GM12872 (cell line): Measurements from ENCODE around the gene KYNU.

ENCODE experiments used
- TF ChIP-seq, protein P1 (sequence below): IDR thresholded peaks from 3 replicates; pipeline ENCODE4 v1.5.1; 2011; ENCODE audit warnings: low read depth, mild to moderate bottlenecking, low read length, moderate library complexity; ENCODE audit not compliant: insufficient read depth

KYNU gene

DNA sequence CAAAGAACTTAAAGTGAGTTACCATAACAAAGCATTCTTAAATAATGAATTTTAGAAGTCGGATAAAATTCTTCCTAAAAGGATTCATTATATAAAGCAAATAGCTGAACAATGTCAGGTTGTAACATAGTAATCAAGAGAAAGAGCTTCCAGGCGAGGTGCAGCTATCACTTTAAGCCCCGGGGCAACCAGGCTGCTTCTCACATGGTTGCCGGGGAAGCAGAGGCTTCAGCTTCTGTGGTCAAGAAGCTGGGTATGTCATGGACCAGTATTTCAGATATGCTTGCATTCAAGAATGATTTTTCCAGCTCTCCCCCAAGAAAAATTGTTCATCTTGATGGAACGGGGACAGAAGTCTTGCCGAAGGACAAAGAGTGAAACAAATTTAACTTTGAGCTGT lies 23.6 kb upstream of the KYNU start:
- TF ChIP-seq, protein P1, sequence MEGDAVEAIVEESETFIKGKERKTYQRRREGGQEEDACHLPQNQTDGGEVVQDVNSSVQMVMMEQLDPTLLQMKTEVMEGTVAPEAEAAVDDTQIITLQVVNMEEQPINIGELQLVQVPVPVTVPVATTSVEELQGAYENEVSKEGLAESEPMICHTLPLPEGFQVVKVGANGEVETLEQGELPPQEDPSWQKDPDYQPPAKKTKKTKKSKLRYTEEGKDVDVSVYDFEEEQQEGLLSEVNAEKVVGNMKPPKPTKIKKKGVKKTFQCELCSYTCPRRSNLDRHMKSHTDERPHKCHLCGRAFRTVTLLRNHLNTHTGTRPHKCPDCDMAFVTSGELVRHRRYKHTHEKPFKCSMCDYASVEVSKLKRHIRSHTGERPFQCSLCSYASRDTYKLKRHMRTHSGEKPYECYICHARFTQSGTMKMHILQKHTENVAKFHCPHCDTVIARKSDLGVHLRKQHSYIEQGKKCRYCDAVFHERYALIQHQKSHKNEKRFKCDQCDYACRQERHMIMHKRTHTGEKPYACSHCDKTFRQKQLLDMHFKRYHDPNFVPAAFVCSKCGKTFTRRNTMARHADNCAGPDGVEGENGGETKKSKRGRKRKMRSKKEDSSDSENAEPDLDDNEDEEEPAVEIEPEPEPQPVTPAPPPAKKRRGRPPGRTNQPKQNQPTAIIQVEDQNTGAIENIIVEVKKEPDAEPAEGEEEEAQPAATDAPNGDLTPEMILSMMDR, result no peak

DNA sequence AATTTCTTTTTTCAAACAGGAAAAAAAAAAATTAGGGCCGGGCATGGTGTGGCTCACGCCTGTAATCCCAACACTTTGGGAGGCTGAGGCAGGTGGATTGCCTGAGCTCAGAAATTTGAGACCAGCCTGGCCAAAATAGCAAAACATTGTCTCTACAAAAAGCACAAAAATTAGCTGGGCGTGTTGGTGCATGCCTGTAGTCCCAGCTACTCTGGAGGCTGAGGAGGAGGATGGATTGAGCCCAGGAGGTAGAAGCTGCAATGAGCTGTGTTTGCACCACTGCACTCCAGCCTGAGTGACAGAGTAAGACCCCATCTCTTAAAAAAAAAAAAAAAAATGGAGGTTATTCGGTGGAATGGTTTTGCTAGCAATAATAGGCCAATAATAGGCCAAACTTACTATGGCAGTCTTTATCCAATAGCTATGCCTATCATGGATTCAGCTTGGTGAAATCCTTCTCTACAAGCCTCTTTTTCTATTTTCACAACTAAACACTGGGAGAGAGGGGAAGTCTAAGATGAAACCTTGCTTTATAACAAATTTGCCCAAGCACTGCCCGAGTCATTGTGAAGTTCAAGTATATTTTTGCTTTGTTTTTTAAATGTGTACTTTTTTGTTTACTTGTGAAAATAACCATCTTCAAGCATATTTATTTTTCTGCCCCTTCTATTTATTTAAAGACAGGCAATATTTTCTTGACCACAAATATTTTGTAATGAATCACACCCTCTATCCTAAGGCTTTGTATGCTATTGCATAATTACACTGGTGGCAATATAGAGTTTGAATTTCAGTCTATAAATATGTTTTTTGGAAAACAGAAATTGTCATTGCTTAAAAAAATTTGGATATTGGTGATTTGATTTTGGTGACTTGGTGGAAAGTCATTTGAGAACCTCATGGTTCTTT lies 20.0 kb upstream of the KYNU start:
- TF ChIP-seq, protein P1, result no peak

DNA sequence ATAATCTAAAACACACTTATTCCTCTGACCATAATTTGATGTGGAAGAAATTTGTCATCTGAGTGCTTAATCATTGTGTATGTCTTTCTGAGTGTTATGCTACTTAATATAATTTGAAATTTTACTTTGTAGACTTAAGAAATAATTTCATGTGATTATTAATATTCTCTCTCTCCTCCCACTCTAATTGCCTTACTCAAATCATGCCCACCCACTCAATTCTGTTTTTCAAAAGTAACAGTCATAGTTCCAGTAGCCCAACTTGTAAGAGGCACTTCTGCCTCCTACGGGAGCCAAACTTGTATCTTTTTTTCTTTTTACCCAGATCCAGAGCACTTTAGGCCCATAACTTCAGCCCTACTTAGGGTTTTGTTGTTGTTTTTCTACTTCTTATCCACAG lies 18.5 kb upstream of the KYNU start:
- TF ChIP-seq, protein P1, result no peak

DNA sequence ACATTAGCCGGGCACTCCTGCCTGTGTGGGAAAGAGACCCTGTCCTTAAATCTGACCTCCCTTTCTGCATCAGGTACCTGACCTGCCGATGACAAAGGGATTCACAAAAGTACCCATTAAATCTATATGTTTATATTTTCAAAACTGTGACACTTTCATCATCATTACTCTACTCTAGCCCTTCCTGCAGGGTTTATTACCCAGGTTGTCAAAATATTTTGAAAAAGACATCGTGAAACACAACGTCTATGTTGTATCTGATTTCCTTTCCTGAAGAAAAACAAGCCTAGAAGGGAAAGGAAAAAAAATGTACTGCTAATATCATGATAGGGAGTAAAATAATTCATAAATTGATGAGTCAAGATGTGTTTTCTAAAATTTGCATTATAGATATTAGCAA lies 15.2 kb upstream of the KYNU start:
- TF ChIP-seq, protein P1, result no peak

DNA sequence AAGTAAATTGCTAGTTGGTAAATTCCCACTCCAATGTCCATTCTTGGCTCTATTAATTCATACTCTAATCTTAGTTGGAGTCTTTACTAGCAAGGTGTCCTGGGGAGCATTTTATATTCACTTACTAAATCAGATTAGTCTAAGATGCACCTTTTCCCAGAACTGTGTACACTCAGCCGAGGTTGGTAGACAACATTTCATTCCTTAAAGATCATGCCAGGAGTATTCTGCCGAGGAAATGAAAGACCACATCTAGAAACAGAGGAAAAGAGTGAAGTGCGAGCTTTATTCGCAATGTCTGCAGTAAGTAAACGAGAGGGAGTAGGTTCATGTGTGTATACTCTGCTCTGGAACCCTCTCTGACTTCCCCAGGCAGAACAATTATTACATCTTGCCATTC lies 14.6 kb upstream of the KYNU start:
- TF ChIP-seq, protein P1, result no peak

DNA sequence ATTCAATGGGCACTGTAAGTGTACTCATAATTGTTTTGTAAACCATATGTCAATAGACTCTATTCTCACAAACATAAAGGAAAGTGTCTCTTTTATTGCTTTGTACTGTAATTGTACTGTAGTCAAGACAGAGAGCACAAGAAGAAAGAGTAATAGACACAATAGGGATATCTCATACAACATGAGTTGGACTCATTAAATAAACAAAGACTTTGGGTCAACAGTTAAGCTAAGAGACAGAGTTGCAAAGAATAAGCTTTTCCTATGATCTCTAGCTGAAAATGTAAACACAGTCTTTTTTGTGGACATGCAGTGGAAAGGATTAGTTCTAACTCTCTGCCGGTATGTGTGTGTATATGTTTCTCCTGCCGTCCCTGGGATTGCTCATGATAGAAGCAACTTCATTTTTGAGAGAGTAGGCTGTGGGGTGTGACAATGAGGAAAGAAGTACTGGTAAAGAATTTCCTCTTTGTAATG lies 13.9 kb upstream of the KYNU start:
- TF ChIP-seq, protein P1, result no peak

DNA sequence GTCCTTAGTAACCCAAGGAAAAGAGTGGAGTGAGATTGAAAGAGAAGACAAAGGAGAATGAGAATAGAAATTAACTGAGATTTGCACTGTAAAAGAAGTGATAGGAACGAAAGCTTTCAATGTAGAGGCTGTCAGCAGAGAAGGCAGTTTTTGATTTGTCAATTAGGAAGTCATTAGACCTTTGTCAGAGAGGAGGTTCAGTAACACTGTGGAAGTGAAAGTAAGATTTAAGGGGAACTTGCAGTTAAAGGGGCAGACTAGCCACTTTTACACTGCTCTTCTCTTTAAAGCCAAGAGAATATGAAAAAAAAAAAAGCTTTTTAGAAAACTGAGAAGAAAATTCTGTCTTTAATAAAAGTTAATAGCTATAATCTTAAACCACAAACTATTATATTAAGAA lies 11.5 kb upstream of the KYNU start:
- TF ChIP-seq, protein P1, result no peak
